Liver (tissue), 9 donors: ENCODE measurements around the gene SAE1. TPM values are rescaled to one million over a fixed set of nuclear protein-coding genes. Genes with fewer than 3 reads are reported as not detected.

Source experiments
- DNase-seq: peaks from one replicate; pipeline ENCODE4 v3.0.0-alpha.2; 2017; ENCODE audit warnings: low spot score
- H3K27ac ChIP-seq, 2 donors: one replicate each; pipeline ENCODE4 v1.7.0; 2013; ENCODE audit warnings: inconsistent platforms in 2 of 2, low read length in 2 of 2, control low read depth in 1 of 2, low read depth in 1 of 2, mild to moderate bottlenecking in 1 of 2
- H3K27me3 ChIP-seq, 4 donors: one replicate each; pipeline versions ENCODE4 v1.6.1 to v1.7.0; 2013; ENCODE audit warnings: low read length in 3 of 4, inconsistent platforms in 1 of 4, mild to moderate bottlenecking in 1 of 4, moderate library complexity in 1 of 4; ENCODE audit not compliant: control insufficient read depth in 4 of 4, insufficient read depth in 4 of 4
- H3K36me3 ChIP-seq, 4 donors: one replicate each; pipeline versions ENCODE4 v1.6.1 to v1.7.0; 2013; ENCODE audit warnings: low read length in 3 of 4, mild to moderate bottlenecking in 3 of 4, low read depth in 1 of 4, moderate library complexity in 1 of 4; ENCODE audit not compliant: control insufficient read depth in 4 of 4, insufficient read depth in 3 of 4
- H3K4me1 ChIP-seq, 4 donors: one replicate each; pipeline versions ENCODE4 v1.6.1 to v1.7.0; 2013; ENCODE audit warnings: low read length in 3 of 4, mild to moderate bottlenecking in 3 of 4, moderate library complexity in 1 of 4; ENCODE audit not compliant: control insufficient read depth in 4 of 4, insufficient read depth in 4 of 4
- H3K4me3 ChIP-seq, 3 donors: one replicate each; pipeline versions ENCODE4 v1.6.1 to v1.7.0; 2013; ENCODE audit warnings: low read length in 3 of 3, control low read depth in 1 of 3, low read depth in 1 of 3, mild to moderate bottlenecking in 1 of 3
- H3K9ac ChIP-seq, 2 donors: one replicate each; pipeline ENCODE4 v1.7.0; 2013; ENCODE audit warnings: low read length in 2 of 2, mild to moderate bottlenecking in 2 of 2, moderate library complexity in 2 of 2, control low read depth in 1 of 2, low read depth in 1 of 2
- H3K9me3 ChIP-seq, 4 donors: one replicate each; pipeline versions ENCODE4 v1.6.1 to v1.7.0; 2013; ENCODE audit warnings: low read length in 3 of 4; ENCODE audit not compliant: control insufficient read depth in 4 of 4
- EGR1 ChIP-seq, 2 donors: IDR thresholded peaks; 2 replicates each; pipeline ENCODE4 v1.6.1; 2016 to 2018; ENCODE audit warnings: antibody characterized with exemption in 2 of 2, low read depth in 2 of 2
- FOXA2 ChIP-seq: IDR thresholded peaks from 2 replicates; pipeline ENCODE4 v1.6.1; 2016; ENCODE audit warnings: antibody characterized with exemption
- GABPA ChIP-seq, 2 donors: IDR thresholded peaks in 1 of 2; conservative IDR thresholded peaks in 1 of 2; 2 replicates each; pipeline ENCODE4 v1.6.1; 2016; ENCODE audit warnings: antibody characterized with exemption in 2 of 2, mild to moderate bottlenecking in 1 of 2, moderate library complexity in 1 of 2
- HNF4A ChIP-seq, 2 donors: conservative IDR thresholded peaks; 2 replicates each; pipeline ENCODE4 v1.6.1; 2016; ENCODE audit warnings: antibody characterized with exemption in 2 of 2, mild to moderate bottlenecking in 2 of 2
- HNF4G ChIP-seq: IDR thresholded peaks from 2 replicates; pipeline ENCODE4 v1.6.1; 2016; ENCODE audit warnings: antibody characterized with exemption
- JUND ChIP-seq, 2 donors: IDR thresholded peaks; 2 replicates each; pipeline ENCODE4 v1.6.1; 2016; ENCODE audit warnings: antibody characterized with exemption in 2 of 2
- NR2F2 ChIP-seq: IDR thresholded peaks from 2 replicates; pipeline ENCODE4 v1.6.1; 2016; ENCODE audit warnings: antibody characterized with exemption
- RAD21 ChIP-seq, 2 donors: IDR thresholded peaks; 2 replicates each; pipeline ENCODE4 v1.6.1; 2016; ENCODE audit warnings: antibody characterized with exemption in 2 of 2, mild to moderate bottlenecking in 2 of 2
- RXRA ChIP-seq, 2 donors: IDR thresholded peaks; 2 replicates each; pipeline ENCODE4 v1.6.1; 2017 to 2018; ENCODE audit warnings: antibody characterized with exemption in 2 of 2, mild to moderate bottlenecking in 1 of 2
- SP1 ChIP-seq: IDR thresholded peaks from 2 replicates; pipeline ENCODE4 v1.6.1; 2018; ENCODE audit warnings: antibody characterized with exemption, mild to moderate bottlenecking
- YY1 ChIP-seq: IDR thresholded peaks from 2 replicates; pipeline ENCODE4 v1.6.1; 2016; ENCODE audit warnings: antibody characterized with exemption, mild to moderate bottlenecking
- WGBS: extraction: QIAGEN DNeasy Blood & Tissue Kit; methylation state at CpG from one replicate; pipeline ENCODE4 v1.1.7; 2013; 5-methylcytosine and 5-hydroxymethylcytosine counted together
- polyA plus RNA-seq, 2 donors: library from polyadenylated mRNA; stranded (reverse) in 1 of 2; unstranded in 1 of 2; fragments of 200-250 nt in 1 of 2; fragments of >200 nt in 1 of 2; fragmentation: Nextera tagmentation in 1 of 2; extraction: Ambion mirVana in 1 of 2; gene quantifications; one replicate each; pipeline versions ENCODE4 v1.2.1 to v1.2.3, GENCODE V29; 2013 to 2015
- total RNA-seq, 2 donors: library from RNA; depleted of rRNA; stranded (reverse); fragments of >200 nt; gene quantifications; one replicate each; pipeline ENCODE4 v1.2.3, GENCODE V29; 2014
- TF ChIP-seq, protein P1 (sequence below): fragments of 150-350 bp; IDR thresholded peaks from 2 replicates; pipeline ENCODE4 v1.5.1; 2017; ENCODE audit warnings: improper control_type of control experiment, low read depth, low read length; ENCODE audit not compliant: missing input control
- TF ChIP-seq, protein P2 (sequence below): IDR thresholded peaks from 2 replicates; pipeline ENCODE4 v1.6.1; 2016; ENCODE audit warnings: antibody characterized with exemption
- TF ChIP-seq, protein P3 (sequence below): IDR thresholded peaks from 2 replicates; pipeline ENCODE4 v1.6.1; 2016; ENCODE audit warnings: antibody characterized with exemption
- donor health status: healthy.
- donor health status: healthy.
- donor health status: healthy.
- donor health status: healthy.
- donor health status: healthy.

SAE1 gene
- total and polyA plus RNA-seq, 4 donors: 19.0 to 31.8 (median 27.0) TPM

DNA sequence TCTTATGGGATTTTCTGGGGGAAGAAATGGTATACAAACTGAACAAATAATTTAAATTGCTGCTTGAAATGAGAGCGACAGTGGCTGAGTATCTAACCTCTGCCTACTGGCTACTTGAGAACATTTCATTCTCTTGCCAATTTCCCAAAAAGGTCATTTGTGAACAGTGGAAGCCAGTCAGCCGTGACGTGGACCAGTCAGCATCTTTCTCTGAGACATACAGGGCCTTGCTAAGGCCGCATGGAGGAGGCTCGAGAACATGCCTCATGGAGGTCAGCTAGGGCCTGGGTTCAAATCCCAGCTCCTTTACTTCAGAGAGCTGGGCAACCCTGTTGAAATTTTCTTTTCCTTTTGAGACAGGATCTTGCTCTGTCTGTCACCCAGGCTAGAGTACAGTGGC is 37.4 kb upstream of the SAE1 start:
- no peak overlapping the region for H3K27ac ChIP-seq
- H3K9me3 ChIP-seq: no peaks in the 10 kb centered on the region
- WGBS: 92% methylated on average over 5 of the region's 5 CpGs
- H3K9ac ChIP-seq: no peak overlapping the region
- H3K4me1 ChIP-seq: peaks cover 7 to 27% (median 16%) of the 10 kb centered on the region in 4 donors
- H3K36me3 ChIP-seq: peaks cover 9 to 43% (median 26%) of the 10 kb centered on the region in 4 donors
- no peak overlapping the region for H3K4me3 ChIP-seq
- TF ChIP-seq, protein P1, sequence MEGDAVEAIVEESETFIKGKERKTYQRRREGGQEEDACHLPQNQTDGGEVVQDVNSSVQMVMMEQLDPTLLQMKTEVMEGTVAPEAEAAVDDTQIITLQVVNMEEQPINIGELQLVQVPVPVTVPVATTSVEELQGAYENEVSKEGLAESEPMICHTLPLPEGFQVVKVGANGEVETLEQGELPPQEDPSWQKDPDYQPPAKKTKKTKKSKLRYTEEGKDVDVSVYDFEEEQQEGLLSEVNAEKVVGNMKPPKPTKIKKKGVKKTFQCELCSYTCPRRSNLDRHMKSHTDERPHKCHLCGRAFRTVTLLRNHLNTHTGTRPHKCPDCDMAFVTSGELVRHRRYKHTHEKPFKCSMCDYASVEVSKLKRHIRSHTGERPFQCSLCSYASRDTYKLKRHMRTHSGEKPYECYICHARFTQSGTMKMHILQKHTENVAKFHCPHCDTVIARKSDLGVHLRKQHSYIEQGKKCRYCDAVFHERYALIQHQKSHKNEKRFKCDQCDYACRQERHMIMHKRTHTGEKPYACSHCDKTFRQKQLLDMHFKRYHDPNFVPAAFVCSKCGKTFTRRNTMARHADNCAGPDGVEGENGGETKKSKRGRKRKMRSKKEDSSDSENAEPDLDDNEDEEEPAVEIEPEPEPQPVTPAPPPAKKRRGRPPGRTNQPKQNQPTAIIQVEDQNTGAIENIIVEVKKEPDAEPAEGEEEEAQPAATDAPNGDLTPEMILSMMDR: no peak
- no peak for TF ChIP-seq JUND (IDR thresholded peaks at IDR 0.05)
- no peak for DNase-seq
- H3K27me3 ChIP-seq: no peaks in the 10 kb centered on the region

DNA sequence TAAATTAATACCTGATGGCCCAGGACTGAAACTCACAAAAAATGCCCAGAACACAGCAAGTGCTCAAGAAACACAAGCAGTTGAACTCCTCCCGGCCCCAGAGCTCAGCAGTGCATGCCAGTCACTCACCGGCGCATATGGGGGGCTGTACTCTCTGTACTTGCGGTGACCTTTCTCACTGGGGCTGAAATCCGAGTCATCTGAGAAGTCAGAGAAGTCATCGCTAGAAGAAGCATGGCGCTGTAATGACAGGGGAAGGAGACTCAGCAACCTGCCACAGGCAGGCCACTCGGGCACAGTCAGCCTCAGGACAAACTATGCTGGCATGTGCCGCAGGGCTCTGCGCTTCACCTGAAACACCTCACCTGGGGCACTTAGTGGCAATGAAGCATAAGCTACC is 36.8 kb upstream of the SAE1 start:
- peaks cover 9 to 39% (median 25%) of the 10 kb centered on the region in 4 donors for H3K36me3 ChIP-seq
- no peak overlapping the region for H3K4me3 ChIP-seq
- H3K27me3 ChIP-seq: no peaks in the 10 kb centered on the region
- no peak for TF ChIP-seq EGR1 (IDR thresholded peaks at IDR 0.05; ENCODE audit: low read depth in 2 of 2)
- no peak for TF ChIP-seq GABPA (IDR thresholded peaks at IDR 0.05 in 1 of 2, conservative IDR thresholded peaks at IDR 0.05 in 1 of 2)
- no peak for TF ChIP-seq YY1
- no peak for TF ChIP-seq SP1
- TF ChIP-seq HNF4A (conservative IDR thresholded peaks at IDR 0.05): no peak
- TF ChIP-seq, protein P2, sequence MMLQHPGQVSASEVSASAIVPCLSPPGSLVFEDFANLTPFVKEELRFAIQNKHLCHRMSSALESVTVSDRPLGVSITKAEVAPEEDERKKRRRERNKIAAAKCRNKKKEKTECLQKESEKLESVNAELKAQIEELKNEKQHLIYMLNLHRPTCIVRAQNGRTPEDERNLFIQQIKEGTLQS: no peak
- TF ChIP-seq RXRA (IDR thresholded peaks at IDR 0.05): no peak
- TF ChIP-seq, protein P1: no peak
- TF ChIP-seq NR2F2: no peak
- no peak for TF ChIP-seq HNF4G
- no peak for TF ChIP-seq FOXA2
- TF ChIP-seq RAD21 (IDR thresholded peaks at IDR 0.05): no peak
- TF ChIP-seq, protein P3, sequence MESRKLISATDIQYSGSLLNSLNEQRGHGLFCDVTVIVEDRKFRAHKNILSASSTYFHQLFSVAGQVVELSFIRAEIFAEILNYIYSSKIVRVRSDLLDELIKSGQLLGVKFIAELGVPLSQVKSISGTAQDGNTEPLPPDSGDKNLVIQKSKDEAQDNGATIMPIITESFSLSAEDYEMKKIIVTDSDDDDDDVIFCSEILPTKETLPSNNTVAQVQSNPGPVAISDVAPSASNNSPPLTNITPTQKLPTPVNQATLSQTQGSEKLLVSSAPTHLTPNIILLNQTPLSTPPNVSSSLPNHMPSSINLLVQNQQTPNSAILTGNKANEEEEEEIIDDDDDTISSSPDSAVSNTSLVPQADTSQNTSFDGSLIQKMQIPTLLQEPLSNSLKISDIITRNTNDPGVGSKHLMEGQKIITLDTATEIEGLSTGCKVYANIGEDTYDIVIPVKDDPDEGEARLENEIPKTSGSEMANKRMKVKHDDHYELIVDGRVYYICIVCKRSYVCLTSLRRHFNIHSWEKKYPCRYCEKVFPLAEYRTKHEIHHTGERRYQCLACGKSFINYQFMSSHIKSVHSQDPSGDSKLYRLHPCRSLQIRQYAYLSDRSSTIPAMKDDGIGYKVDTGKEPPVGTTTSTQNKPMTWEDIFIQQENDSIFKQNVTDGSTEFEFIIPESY: no peak
- no peaks in the 10 kb centered on the region for H3K9me3 ChIP-seq
- no peak for DNase-seq
- no peak overlapping the region for H3K27ac ChIP-seq
- H3K9ac ChIP-seq: no peak overlapping the region
- WGBS: 93% methylated on average over 10 of the region's 10 CpGs
- H3K4me1 ChIP-seq: peaks cover 7 to 32% (median 16%) of the 10 kb centered on the region in 4 donors
